Measurements from ENCODE around the gene SETBP1.

Gene SETBP1

DNA sequence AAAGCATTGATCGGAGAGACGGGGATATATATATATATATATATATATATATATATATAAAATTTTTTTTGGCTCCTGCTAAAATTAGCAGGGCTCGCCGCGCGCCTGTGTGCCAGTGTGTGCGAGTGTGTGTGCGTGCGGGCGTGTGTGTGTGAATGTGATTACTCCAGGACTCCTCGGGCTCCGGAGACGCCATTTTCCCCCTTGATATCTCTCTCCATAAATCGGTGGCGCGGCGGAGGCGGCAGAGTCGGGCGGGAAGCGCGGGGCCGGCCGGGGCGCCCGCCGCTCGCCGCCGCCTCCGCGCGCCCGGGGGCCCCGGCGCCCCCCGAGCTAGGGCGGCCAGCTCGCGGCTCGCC is 795 bp upstream of the SETBP1 start:
- DNase-seq, result peak in 1 of 4 experiments; percentile 5

DNA sequence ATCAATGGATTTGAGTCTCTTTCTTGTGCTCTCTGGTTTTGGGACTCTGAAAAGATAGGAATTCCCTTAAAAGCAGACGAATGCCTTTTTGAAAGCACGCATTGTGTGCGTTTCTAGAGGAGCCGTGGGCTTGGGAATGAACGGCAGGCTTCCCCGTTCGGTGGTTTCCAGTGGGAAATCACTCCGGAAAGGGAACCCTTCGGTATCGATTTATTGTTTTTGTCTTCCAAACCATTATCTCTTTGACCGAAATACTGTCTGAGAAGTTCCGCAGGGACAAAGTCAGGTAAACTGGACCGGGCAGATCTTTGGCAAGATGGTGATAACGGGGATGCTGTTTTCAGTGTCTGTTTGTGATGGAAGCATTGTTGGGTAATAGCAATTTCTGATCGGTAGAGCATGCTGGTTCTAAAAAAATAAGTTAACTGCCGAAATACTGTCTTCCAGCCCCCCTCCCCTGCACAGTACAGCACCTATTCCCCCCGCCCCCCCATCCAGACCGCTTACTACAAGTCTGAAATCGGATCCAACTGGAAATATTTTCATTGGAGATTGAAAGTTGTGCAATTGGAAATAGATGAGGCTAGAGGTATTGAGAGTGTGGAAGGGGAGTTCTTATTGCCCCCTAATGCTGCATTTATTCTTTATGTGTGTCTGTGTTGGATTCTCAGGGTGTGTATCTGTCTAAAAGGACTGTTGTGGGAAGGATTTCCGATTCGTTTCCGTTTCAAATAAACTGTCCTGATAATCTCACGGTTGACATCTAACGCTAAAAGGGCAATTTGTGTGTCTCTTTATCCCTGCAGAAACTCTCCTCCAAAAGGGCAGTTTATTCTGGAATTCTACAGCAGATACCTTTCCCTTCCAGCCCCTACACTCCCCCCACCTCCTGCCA is 635 bp downstream of the SETBP1 start:
- DNase-seq, result no peak

- no peak for DNase-seq
These were observed 1.6 kb downstream of the SETBP1 start for GRCh38 chr18:44682201-44682870.

DNA sequence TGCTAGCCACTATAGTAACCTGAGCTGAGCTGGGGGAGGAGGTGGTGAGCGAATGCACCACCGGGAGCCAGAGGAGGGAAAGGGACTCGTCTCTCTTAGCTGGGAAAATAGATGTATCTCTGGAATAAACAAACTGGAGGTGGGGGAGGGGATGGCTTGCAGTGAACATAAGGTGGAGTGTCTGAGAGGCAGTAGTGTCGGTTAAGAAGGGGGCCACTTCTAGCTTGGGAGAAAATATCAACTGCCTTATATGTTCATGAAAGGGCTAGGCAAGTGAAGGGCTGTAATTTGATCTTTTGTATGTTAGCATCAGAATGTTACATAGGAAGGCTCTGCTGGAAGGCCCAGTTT is 2.2 kb downstream of the SETBP1 start:
- DNase-seq, result no peak

- no peak for DNase-seq
These were observed 2.9 kb downstream of the SETBP1 start for GRCh38 chr18:44683556-44683955.

DNA sequence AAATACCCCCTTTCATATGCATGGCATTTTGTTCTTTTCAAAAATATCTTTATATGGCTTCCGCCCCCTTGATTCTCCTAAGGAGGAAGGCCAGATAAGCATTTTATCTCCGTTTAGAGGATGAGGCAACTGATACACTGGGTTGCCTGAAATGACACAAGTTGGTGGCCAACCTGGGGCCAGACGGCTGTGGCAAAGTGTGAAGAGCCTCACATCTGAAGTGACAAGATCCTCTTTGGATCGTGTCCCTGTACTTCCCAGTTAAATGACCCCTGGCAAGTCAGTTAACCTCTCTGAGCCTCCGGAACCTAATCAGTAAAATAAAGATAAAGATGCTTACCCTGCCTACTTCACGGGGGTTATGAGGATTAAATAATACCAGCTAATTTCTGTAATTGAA is 4.6 kb downstream of the SETBP1 start:
- no peak for DNase-seq

DNA sequence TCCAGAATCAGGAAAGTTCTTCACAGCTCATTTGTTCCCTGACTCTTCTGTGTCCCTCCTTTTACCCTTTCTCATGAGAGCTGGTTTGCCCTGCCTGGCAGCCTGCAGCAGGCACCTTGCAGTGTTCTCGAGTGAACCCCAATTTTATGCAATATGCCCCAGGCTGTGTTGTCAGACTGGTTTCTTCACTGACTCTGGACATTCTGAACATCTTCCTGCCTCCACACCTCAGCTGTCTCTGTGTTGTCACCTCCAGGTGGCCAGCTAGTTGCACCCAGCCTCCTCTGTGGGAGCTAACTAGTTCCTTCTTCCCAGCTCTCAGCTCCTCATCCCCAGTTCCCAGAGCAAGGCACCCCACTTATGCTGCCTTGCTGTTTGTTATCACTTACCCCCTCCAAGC is 5.5 kb downstream of the SETBP1 start:
- DNase-seq, result no peak

- DNase-seq, result no peak
These were observed 6.7 kb downstream of the SETBP1 start for GRCh38 chr18:44687421-44687820.

GRCh38 chr18:44689736-44690135 is 9.0 kb downstream of the SETBP1 start:
- no peak for DNase-seq

DNA sequence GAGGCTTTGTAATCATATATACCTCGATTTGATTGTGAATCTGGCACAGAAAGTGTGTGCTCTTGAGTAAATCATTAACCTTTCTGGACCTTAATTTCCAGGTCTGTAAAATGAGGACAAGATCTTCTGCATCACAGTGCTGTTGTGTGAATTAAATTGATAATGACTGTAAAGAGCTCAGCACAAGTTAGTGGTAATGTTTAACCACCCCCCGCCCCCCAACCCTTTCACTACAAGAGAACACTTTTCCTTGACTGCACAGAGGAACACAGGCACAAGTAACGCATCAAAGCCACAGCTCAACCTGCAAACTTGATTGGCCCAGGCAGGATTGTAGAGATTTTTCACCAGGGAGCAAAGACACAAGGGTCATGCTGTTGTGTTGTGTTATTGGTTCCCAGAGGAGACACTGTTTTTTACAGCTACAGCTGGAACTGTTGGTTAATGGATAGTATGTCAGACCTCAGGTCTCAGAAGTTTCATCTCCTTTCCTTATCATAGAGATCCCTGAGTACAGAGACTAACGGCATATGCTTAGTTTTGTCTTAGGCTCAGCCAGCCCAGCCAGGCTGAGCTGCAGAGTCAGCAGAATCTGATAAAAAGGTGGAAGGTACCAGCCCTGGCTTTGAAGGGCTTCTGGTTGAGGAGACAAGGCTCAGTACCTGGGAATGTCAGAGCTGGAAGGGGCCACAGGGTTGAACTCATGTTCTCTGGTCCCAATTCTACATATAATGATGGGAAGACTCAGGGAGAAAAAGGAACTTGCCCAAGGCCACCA is 10.6 kb downstream of the SETBP1 start:
- no peak for DNase-seq

DNA sequence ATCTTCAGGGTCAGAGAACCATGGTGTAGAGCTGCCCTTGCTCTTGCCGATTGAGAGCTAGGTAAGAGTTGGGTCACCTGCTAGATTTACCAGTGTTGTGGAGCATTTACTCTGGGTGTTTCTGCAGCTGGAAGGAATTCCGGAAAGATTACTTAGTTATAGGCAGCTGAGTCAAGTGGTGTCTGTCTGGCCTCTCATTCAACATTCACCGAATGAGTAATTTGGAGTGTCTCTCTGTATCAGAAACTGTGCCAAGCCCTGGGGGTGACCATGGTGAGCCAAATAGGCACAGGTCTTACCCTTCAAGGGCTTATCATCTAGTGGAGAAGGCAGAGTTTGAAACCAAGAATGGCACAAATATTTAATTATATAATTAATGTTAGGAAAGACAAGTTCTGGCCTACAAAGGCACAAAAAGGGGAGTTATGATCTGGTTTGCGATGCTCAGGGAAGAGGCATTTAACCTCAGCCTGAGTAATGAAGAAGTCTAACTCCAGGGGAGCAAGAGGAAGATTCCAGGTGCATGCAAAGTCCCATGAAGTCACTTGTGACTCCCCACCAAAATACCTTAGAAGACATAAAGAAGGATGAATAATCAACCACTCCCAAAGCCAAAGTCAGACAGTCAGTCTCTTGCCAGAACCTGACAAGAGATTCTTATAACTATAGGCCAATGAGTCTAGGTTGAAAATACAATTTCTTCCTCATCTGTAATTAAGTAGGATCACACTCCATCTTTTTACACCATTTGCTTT is 12.5 kb downstream of the SETBP1 start:
- no peak for DNase-seq

GRCh38 chr18:44695503-44695902 is 14.8 kb downstream of the SETBP1 start:
- no peak for DNase-seq

- DNase-seq, result no peak
These were observed 16.2 kb downstream of the SETBP1 start for GRCh38 chr18:44696892-44697291.

DNA sequence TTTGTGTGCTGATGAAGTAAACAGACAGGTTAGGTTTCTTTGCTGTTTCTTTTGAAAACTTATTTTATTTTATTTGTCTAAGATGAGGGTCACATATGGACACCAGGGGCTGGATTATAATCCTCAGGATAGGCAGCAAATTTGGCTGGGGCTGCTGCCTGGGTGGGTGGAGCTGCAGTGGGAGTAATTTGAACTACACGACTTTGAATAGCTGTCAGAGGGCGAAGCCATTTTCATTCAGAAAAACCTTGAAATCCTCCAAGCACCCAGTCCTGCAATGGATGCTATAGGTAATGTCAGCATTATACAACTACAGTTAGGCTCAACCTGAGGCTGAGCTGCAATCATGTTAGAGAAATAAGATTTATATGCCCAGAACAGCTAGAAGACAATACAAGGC is 16.6 kb downstream of the SETBP1 start:
- no peak for DNase-seq

DNA sequence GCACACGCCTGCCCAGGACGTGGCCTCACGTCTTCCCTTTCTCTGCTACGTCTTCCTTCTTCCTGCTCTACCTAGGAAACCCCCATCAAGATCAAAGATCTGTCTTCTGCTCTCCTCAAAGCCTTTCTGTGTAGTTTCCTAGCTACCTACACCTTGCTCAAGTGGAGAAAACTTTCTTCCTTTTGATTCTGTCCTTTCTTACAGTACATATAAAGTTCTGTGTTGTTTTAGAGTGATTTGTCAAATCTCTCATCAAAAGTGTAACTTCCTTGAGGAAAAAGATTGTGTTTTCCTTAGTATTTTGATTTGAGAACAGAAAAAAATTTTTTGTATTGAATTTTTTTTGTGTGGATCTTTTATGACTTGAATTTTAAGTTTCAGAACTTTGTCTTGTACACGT is 17.8 kb downstream of the SETBP1 start:
- DNase-seq, result no peak

GRCh38 chr18:44699572-44700261 is 19.0 kb downstream of the SETBP1 start:
- DNase-seq, result no peak

GRCh38 chr18:44700652-44701051 is 20.0 kb downstream of the SETBP1 start:
- DNase-seq, result no peak

- DNase-seq, result no peak
These were observed 20.5 kb downstream of the SETBP1 start for GRCh38 chr18:44701227-44701626.

DNA sequence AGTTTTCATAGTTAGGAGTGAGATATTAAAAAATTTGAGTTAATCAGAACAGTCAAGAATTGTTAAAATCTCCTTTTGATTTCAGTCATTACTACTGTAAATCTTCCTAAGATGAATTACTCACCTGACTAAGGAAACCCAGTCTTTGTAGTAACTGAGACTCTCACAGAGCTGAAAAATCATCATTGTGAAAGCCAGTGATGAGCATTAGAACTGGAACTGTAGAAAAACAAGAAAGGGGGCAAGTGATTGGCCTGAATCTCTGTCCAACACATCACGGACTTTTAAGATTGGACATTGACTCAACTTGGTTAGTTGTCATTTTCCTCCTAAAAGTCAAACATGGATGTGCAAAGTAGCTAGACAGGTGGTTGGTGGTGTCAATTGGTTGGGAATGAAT is 21.9 kb downstream of the SETBP1 start:
- no peak for DNase-seq

DNA sequence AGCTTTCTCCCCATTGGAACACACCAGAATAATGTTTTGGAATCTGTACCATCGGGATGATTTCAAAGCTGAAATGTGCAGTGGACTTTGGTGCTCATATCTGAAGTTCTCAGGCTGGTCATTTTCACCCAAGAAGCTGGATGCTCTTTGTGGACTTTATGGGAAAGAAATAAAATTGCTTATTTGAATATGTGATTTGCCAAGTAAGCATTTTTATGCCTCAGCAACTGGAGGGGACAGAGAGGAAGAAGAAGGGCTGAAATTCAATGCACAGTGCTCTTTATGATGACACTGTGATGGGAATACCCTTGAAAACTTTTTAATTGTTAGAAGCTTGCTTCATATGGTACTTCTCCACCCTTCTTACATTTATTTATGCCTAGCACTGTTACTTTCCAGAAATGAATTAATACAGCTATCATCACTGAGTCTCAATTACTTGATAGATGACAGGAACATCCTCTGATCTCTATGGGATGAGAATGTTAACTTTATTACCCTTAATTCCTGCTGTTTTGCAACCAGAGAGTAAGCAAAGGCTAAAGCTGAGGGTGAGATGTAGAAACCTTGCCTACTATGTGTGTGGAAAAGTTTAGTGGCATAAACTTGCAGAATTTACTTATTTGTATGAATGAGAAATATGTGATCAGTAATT is 23.6 kb downstream of the SETBP1 start:
- DNase-seq, result no peak

DNA sequence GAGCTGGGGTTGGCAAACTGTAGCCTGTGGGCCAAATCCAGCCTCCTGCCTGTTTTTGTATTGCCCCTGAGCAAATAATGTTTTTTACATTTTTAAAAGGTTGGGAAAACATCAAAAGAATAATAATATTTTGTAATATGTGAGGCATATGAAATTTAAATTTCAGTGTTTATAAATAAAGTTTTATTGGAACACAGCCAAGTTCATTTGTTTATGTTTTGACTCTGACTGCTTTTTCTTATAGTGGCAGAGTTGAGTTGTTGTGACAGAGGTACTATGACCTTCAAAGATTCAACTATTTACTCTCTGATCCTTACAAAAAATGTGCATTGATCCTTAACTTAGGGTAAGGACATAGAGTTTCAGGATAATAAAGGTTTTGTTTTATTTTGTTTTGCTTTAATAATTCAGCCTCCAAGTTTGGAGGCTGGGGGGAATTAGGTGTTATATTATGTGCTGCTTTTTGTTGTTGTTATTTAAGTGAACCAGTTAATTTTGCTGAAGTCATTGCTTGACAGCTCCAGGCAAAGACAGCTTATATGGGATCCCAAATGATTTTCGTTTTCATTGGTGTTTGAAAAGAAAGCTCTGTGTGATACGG is 24.5 kb downstream of the SETBP1 start:
- DNase-seq, result no peak
